ENCODE measurements around the gene MBOAT2. TPM values are rescaled to one million over a fixed set of nuclear protein-coding genes. Genes with fewer than 3 reads are reported as not detected.

Gene MBOAT2
- polyA plus RNA-seq, 1 donor from 2014 or later: 205 TPM

- Histone ChIP-seq H3K27ac (ENCODE audit: low read length) (no peak overlapping the region), H3K9me3 (ENCODE audit: low read length) (no peaks in the 10 kb centered on the region), H3F3A (ENCODE audit: insufficient read depth, low read length, poor library complexity, severe bottlenecking) (no peaks in the 10 kb centered on the region), H3K27me3 (ENCODE audit: insufficient read depth, low read depth, low read length) (no peaks in the 10 kb centered on the region), H3K79me2 (replicated peaks; ENCODE audit: insufficient read depth, low read length) (no peaks in the 10 kb centered on the region), H3K4me2 (ENCODE audit: low read length) (no peak overlapping the region), H4K20me1 (ENCODE audit: insufficient read depth) (no peaks in the 10 kb centered on the region), H3K36me3 (ENCODE audit: insufficient read depth, low read length) (no peaks in the 10 kb centered on the region), H2AFZ (ENCODE audit: low read depth, low read length) (no peak overlapping the region), H3K9ac (ENCODE audit: low read length) (no peak overlapping the region), H3K4me3 (ENCODE audit: low read length) (no peak overlapping the region), H3K9me2 (ENCODE audit: insufficient read depth, low read length) (no peaks in the 10 kb centered on the region)
- TF ChIP-seq REST (IDR thresholded peaks at IDR 0.05; ENCODE audit: borderline replicate concordance): no peak
- TF ChIP-seq POLR2AphosphoS5 (IDR thresholded peaks at IDR 0.05): no peak
- no peak for TF ChIP-seq EP300 (conservative IDR thresholded peaks at IDR 0.05; ENCODE audit: poor library complexity, severe bottlenecking)
- no peak for TF ChIP-seq SMC3 (conservative IDR thresholded peaks at IDR 0.05; ENCODE audit: poor library complexity)
- TF ChIP-seq EZH2 (IDR thresholded peaks at IDR 0.05; ENCODE audit: borderline replicate concordance, insufficient read depth, low read length, poor library complexity, severe bottlenecking): no peak
- no peak for TF ChIP-seq MXI1 (conservative IDR thresholded peaks at IDR 0.05; ENCODE audit: poor library complexity, severe bottlenecking)
- no peak for TF ChIP-seq TAF1 (IDR thresholded peaks at IDR 0.05; ENCODE audit: low read depth)
- TF ChIP-seq CTCF (IDR thresholded peaks at IDR 0.05; ENCODE audit: poor library complexity, severe bottlenecking): no peak
- no peak for TF ChIP-seq RAD21 (conservative IDR thresholded peaks at IDR 0.05)
Measured at GRCh38 chr2:8858910-8859309, 144.6 kb downstream of the MBOAT2 start.

- no peak overlapping the region for H3K9ac ChIP-seq (ENCODE audit: low read length)
- no peaks in the 10 kb centered on the region for H3F3A ChIP-seq (ENCODE audit: insufficient read depth, low read length, poor library complexity, severe bottlenecking)
- no peaks in the 10 kb centered on the region for H3K9me3 ChIP-seq (ENCODE audit: low read length)
- no peak overlapping the region for H2AFZ ChIP-seq (ENCODE audit: low read depth, low read length)
- H3K4me3 ChIP-seq (ENCODE audit: low read length): no peak overlapping the region
- H3K27ac ChIP-seq (ENCODE audit: low read length): no peak overlapping the region
- no peaks in the 10 kb centered on the region for H3K79me2 ChIP-seq (replicated peaks; ENCODE audit: insufficient read depth, low read length)
- H3K9me2 ChIP-seq (ENCODE audit: insufficient read depth, low read length): no peaks in the 10 kb centered on the region
- H3K4me2 ChIP-seq (ENCODE audit: low read length): no peak overlapping the region
- TF ChIP-seq CTCF (IDR thresholded peaks at IDR 0.05; ENCODE audit: poor library complexity, severe bottlenecking): no peak
- no peaks in the 10 kb centered on the region for H4K20me1 ChIP-seq (ENCODE audit: insufficient read depth)
- no peaks in the 10 kb centered on the region for H3K27me3 ChIP-seq (ENCODE audit: insufficient read depth, low read depth, low read length)
- no peaks in the 10 kb centered on the region for H3K36me3 ChIP-seq (ENCODE audit: insufficient read depth, low read length)
Measured at GRCh38 chr2:8858264-8858663, 145.2 kb downstream of the MBOAT2 start.
